ENCODE results near the gene HIVEP1. TPM values are rescaled to one million over a fixed set of nuclear protein-coding genes. Genes with fewer than 3 reads are reported as not detected.

The HIVEP1 gene
- polyA plus RNA-seq, 3 donors = 1.7 to 8.7 (median 2.7) TPM

DNA sequence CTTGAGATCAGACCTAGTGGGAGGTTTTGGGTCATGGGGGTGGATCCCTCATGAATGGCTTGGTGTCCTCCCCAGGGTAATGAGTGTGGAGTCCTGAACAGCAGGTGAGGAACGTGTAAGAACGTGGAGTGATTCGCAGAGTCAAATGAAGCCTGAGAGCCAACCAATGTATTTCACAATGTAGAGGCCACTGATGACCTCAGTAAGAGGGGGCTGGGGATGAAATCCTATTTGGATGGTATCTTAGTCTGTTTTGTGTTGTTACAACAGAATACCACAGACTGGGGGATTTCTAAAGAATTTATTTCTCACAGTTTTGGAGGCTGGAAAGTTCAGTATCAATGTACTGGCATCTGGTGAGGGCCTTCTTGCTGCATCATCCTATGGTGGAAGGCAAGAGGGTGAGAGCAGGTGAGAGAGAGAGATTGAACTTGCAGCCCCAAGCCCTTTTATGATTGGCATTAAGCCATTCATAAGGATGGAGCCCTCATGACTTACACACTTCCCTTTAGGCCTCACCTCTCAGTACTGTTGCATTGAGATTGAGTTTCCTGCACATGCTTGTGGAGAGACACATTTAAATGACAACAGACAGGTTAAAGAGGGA lies 47.3 kb upstream of the HIVEP1 start:
- H3K4me3 Mint-ChIP-seq = no peak overlapping the region
- no peaks in the 10 kb centered on the region for H3K36me3 Mint-ChIP-seq
- Histone ChIP-seq H3K9me3 (replicated peaks in 1 of 2; ENCODE audit: control insufficient read depth in 1 of 2, insufficient read depth in 1 of 2, low read length in 2 of 2) (no peaks in the 10 kb centered on the region), H3K27me3 (ENCODE audit: control insufficient read depth in 2 of 2, insufficient read depth in 2 of 2, low read length in 2 of 2) (no peaks in the 10 kb centered on the region), H3K4me1 (ENCODE audit: control insufficient read depth in 1 of 2, insufficient read depth in 2 of 2, low read length in 2 of 2) (no peaks in the 10 kb centered on the region), H3K4me2 (replicated peaks; ENCODE audit: extremely low read depth, low read length, poor library complexity, severe bottlenecking) (no peak overlapping the region), H3K9ac (ENCODE audit: insufficient read depth, low read length, poor library complexity, severe bottlenecking) (no peak overlapping the region), H3K4me3 (replicated peaks in 1 of 3; ENCODE audit: low read depth in 2 of 3, low read length in 3 of 3) (no peak overlapping the region), H3K27ac (ENCODE audit: low read depth in 1 of 2, low read length in 2 of 2) (no peak overlapping the region), H2AFZ (ENCODE audit: insufficient read depth, low read depth, low read length, poor library complexity, severe bottlenecking) (no peak overlapping the region), H3K79me2 (ENCODE audit: insufficient read depth, low read length) (no peaks in the 10 kb centered on the region), H3K36me3 (replicated peaks in 1 of 2; ENCODE audit: control insufficient read depth in 1 of 2, insufficient read depth in 2 of 2, low read length in 2 of 2) (no peaks in the 10 kb centered on the region), H4K20me1 (ENCODE audit: insufficient read depth, low read length) (no peaks in the 10 kb centered on the region)
- H3K4me1 Mint-ChIP-seq = peaks cover 7% of the 10 kb centered on the region
- peak in 1 of 3 donors; percentile 19 for DNase-seq
- no peak for TF ChIP-seq CTCF (IDR thresholded peaks at IDR 0.05)
- intact Hi-C loops (cut with micrococcal nuclease) = no loop called here
- no peak overlapping the region for H3K27ac Mint-ChIP-seq
- 97% methylated on average over 3 of the region's 3 CpGs for WGBS (ENCODE audit: insufficient coverage)
- peaks cover 0 to 5% (median 2%) of the 10 kb centered on the region in 3 donors for H3K27me3 Mint-ChIP-seq (ENCODE audit: low read depth in 3 of 3)
- H3K9me3 Mint-ChIP-seq = peaks cover 0 to 2% (median 0%) of the 10 kb centered on the region in 7 donors

DNA sequence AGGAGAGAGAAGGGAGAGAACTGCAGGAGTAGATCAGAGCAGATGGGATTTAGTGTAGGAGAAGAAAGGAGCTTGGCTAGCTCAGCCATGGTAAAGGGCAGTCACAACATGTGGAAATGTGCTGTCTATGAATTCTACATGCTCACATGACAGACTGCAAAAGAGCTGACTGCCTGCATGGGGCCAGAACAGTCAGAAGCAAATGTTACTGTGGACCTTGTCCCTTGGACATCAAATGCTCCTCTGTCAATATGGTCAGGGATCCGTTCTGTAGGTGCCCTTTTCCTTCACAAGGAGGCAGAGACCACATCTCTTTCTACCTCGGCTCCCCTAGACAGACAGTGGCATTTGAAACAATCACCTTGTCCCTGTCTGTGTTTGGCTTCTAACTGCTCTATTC lies 46.6 kb upstream of the HIVEP1 start:
- Mint-ChIP-seq H3K27ac (no peak overlapping the region), H3K27me3 (ENCODE audit: low read depth in 3 of 3) (peaks cover 0 to 5% (median 2%) of the 10 kb centered on the region in 3 donors), H3K36me3 (no peaks in the 10 kb centered on the region), H3K4me3 (no peak overlapping the region), H3K4me1 (peaks cover 7% of the 10 kb centered on the region), H3K9me3 (peaks cover 0 to 2% (median 0%) of the 10 kb centered on the region in 7 donors)
- WGBS (ENCODE audit: insufficient coverage) = 81% methylated on average over 2 of the region's 2 CpGs
- TF ChIP-seq CTCF (IDR thresholded peaks at IDR 0.05) = no peak
- H3K9ac ChIP-seq (ENCODE audit: insufficient read depth, low read length, poor library complexity, severe bottlenecking) = no peak overlapping the region
- H4K20me1 ChIP-seq (ENCODE audit: insufficient read depth, low read length) = no peaks in the 10 kb centered on the region
- H3K79me2 ChIP-seq (ENCODE audit: insufficient read depth, low read length) = no peaks in the 10 kb centered on the region
- H3K4me1 ChIP-seq (ENCODE audit: control insufficient read depth in 1 of 2, insufficient read depth in 2 of 2, low read length in 2 of 2) = no peaks in the 10 kb centered on the region
- no peak overlapping the region for H3K4me3 ChIP-seq (replicated peaks in 1 of 3; ENCODE audit: low read depth in 2 of 3, low read length in 3 of 3)
- H3K9me3 ChIP-seq (replicated peaks in 1 of 2; ENCODE audit: control insufficient read depth in 1 of 2, insufficient read depth in 1 of 2, low read length in 2 of 2) = no peaks in the 10 kb centered on the region
- H3K4me2 ChIP-seq (replicated peaks; ENCODE audit: extremely low read depth, low read length, poor library complexity, severe bottlenecking) = no peak overlapping the region
- H3K27me3 ChIP-seq (ENCODE audit: control insufficient read depth in 2 of 2, insufficient read depth in 2 of 2, low read length in 2 of 2) = no peaks in the 10 kb centered on the region
- no peaks in the 10 kb centered on the region for H3K36me3 ChIP-seq (replicated peaks in 1 of 2; ENCODE audit: control insufficient read depth in 1 of 2, insufficient read depth in 2 of 2, low read length in 2 of 2)
- DNase-seq = no peak
- intact Hi-C loops (cut with micrococcal nuclease) = no loop called here
- H2AFZ ChIP-seq (ENCODE audit: insufficient read depth, low read depth, low read length, poor library complexity, severe bottlenecking) = no peak overlapping the region
- H3K27ac ChIP-seq (ENCODE audit: low read depth in 1 of 2, low read length in 2 of 2) = no peak overlapping the region
